Measurements from ENCODE around the gene ELSPBP1. TPM values are rescaled to one million over a fixed set of nuclear protein-coding genes. Genes with fewer than 3 reads are reported as not detected.

ELSPBP1 gene
- polyA plus RNA-seq, 1 of the 3 experiments (the other 2 are of a cell fraction): not detected

GRCh38 chr19:48053076-48053475 is 58.6 kb downstream of the ELSPBP1 start (continued):
- no peak for TF ChIP-seq REST (IDR thresholded peaks at IDR 0.05; ENCODE audit: low read depth, low read length)
- no peak for TF ChIP-seq EP300 (IDR thresholded peaks at IDR 0.05; ENCODE audit: borderline replicate concordance in 1 of 2, low read depth in 1 of 2, low read length in 1 of 2)
- no peak for TF ChIP-seq PBX3 (IDR thresholded peaks at IDR 0.05)
- no peak for TF ChIP-seq JUND (IDR thresholded peaks at IDR 0.05)

- CTCF ChIA-PET: no interaction called here
- no peaks in the 10 kb centered on the region for H3K79me2 ChIP-seq (ENCODE audit: insufficient read depth)
- H3K4me1 ChIP-seq (ENCODE audit: control insufficient read depth in 1 of 2, insufficient read depth in 2 of 2, low read depth in 1 of 2, low read length in 1 of 2): no peaks in the 10 kb centered on the region
- no peaks in the 10 kb centered on the region for H3K9me3 ChIP-seq
- no peaks in the 10 kb centered on the region for H3F3A ChIP-seq (replicated peaks; ENCODE audit: insufficient read depth)
- DNase-seq: no peak
- TF ChIP-seq EZH2phosphoT487 (IDR thresholded peaks at IDR 0.05; ENCODE audit: borderline replicate concordance, low read depth) (no peak), FOSL2 (IDR thresholded peaks at IDR 0.05; ENCODE audit: borderline replicate concordance, low read depth) (no peak), RFX5 (IDR thresholded peaks at IDR 0.05; ENCODE audit: low read length) (no peak), USF1 (IDR thresholded peaks at IDR 0.05; ENCODE audit: borderline replicate concordance, low read depth) (no peak), NRF1 (IDR thresholded peaks at IDR 0.05; ENCODE audit: low read depth, low read length) (no peak), FOXM1 (IDR thresholded peaks at IDR 0.05; ENCODE audit: low read depth) (no peak), SMC3 (IDR thresholded peaks at IDR 0.05; ENCODE audit: low read depth, low read length) (no peak)
- H3K27me3 ChIP-seq (ENCODE audit: insufficient read depth): peaks cover 42% of the 10 kb centered on the region
- no peaks in the 10 kb centered on the region for H3K9me2 ChIP-seq
- no peak overlapping the region for H3K4me3 ChIP-seq (ENCODE audit: low read depth in 2 of 2, low read length in 1 of 2)
- no peak overlapping the region for H2AFZ ChIP-seq (ENCODE audit: low read depth)
- H3K9ac ChIP-seq: no peak overlapping the region
- POLR2A ChIA-PET: no interaction called here
- no peak overlapping the region for H3K27ac ChIP-seq (ENCODE audit: low read depth in 2 of 2, low read length in 1 of 2)
- H3K36me3 ChIP-seq (replicated peaks in 1 of 2; ENCODE audit: control insufficient read depth in 1 of 2, insufficient read depth in 2 of 2, low read length in 1 of 2): no peaks in the 10 kb centered on the region
- H4K20me1 ChIP-seq (ENCODE audit: insufficient read depth): no peaks in the 10 kb centered on the region
- H3K4me2 ChIP-seq: no peak overlapping the region
- WGBS (ENCODE audit: low lambda C conversion rate): 5% methylated on average over 5 of the region's 5 CpGs
Observed at GRCh38 chr19:48053856-48054255, 59.4 kb downstream of the ELSPBP1 start.
